Fibroblast of skin of left quadriceps (primary cell): ENCODE data around the gene DUSP28.
"Not testable (repeated sequence)": the region's sequence is repeated elsewhere in the genome, so short reads cannot be mapped to it uniquely, and the experiment has no call there.

Experiments used
- DNase-seq, 2 experiments: peaks; one replicate each; pipeline ENCODE4 v3.0.0-alpha.2; 2013; ENCODE audit warnings: low read depth in 2 of 2

Gene DUSP28

GRCh38 chr2:240560480-240561324 is 545 bp downstream of the DUSP28 start:
- DNase-seq = peak; percentile 94

- DNase-seq = no peak
These were observed 1.3 kb downstream of the DUSP28 start for GRCh38 chr2:240561325-240561971.

DNA sequence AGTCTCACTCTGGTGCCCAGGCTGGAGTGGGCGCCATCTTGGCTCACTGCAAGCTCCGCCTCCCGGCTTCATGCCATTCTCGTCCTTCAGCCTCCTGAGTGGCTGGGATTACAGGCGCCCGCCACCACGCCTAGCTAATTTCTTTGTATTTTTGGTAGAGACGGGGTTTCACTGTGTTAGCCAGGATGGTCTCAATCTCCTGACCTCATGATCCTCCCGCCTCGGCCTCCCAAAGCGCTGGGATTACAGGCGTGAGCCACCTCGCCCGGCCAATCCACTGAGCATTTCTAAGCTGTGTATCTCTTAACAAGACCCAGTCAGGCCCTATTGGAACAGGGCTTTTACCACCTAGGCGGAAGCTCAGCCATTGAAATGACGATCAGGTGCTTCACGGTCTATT is 3.1 kb downstream of the DUSP28 start:
- not testable (repeated sequence) for DNase-seq

- DNase-seq = no peak
These were observed 3.9 kb downstream of the DUSP28 start for GRCh38 chr2:240563951-240564560.

DNA sequence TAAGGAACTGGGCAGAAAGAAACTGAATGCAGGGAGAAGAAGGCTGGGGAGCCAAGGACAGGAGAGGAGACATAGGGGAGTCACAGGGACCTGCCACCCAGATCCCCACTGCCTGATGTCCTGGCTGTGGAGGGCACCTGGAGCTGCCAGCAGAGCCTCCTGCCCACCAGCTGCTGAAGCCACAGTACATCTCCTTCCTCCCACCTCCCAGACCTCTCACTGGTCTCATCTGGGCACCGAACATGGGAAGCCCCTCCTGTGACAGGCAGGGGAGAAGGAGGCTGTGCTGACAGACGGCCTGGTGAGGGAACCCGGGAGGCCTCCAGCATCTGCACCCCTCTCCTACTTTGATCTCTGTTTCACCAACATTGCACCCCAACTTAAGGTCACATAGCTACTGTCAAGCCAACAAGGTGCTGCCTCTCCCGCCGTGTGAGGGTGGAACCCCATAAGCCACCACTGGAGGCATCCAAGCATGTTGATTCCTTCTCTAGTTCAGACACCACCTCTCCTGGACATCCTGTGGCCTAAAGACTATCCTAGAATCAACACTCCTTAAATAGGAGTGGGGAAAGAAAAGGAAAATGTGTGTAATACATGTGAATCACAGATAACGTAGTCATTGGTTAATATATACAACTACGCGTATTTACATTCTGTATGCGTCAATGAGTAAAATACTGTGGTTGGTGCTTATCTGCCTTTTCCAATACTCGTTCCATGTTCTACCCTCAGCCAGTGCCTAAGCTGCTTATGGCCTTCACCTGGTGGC is 4.6 kb downstream of the DUSP28 start:
- no peak for DNase-seq

GRCh38 chr2:240565333-240566202 is 5.4 kb downstream of the DUSP28 start:
- DNase-seq = no peak

DNA sequence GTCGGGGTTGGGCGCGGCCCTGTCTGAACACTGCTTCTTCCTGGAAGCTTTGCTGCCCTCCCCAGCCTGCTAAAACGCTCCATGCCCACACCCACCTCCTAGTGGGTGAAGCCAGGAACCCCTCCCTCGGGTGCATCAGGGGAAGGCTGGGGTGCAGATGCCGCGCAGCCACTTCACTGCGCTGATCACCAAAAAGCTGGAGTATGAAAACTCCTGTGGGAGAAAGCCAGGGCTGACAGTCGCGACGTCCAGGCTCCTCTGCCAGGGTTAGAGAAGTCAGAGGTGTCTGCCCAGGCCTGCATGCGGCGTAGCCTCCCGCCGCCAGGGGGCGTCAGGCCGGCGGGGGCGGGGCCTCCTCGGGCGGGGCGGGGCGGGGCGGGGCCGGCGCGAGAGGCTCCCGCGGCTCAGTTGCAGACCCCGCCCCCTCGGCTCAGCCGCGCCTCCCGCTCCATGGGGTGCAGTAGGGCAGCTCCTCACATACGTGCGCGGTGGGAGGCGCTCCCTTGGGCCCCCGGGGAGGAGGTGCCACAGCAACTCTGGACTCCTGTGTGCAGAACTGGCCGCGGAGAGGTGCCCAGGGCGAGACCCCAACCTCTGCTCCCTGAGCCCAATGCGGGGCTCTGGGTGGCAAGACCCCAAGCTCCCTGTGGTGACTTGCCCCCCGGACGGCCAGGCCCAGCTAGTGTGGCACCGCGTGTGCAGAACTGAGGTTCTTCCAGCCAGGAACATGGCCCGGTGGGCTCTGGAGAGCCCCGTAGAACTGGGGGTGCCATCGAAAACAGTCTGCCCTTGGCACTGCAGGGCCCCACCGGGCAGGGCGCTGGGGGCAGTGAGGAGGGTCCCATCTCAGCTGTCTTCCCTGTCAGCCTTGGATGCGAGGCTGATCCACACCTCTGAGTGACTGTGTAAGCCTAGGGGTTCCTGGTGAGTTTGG is 6.3 kb downstream of the DUSP28 start:
- DNase-seq = peak; percentile 56 to 65

GRCh38 chr2:240567137-240567871 is 7.1 kb downstream of the DUSP28 start:
- no peak for DNase-seq

GRCh38 chr2:240567872-240568677 is 7.9 kb downstream of the DUSP28 start, which contains the start of gene RNPEPL1:
Gene RNPEPL1 (plus strand): TSS chr2:240568484. CDS start chr2:240568587, 103 bp downstream.
- no peak for DNase-seq

- DNase-seq = no peak
These were observed 8.7 kb downstream of the DUSP28 start for GRCh38 chr2:240568678-240569522.

GRCh38 chr2:240569523-240569997 is 9.4 kb downstream of the DUSP28 start:
- no peak for DNase-seq

- DNase-seq = no peak
These were observed 9.9 kb downstream of the DUSP28 start for GRCh38 chr2:240569998-240570530.

DNA sequence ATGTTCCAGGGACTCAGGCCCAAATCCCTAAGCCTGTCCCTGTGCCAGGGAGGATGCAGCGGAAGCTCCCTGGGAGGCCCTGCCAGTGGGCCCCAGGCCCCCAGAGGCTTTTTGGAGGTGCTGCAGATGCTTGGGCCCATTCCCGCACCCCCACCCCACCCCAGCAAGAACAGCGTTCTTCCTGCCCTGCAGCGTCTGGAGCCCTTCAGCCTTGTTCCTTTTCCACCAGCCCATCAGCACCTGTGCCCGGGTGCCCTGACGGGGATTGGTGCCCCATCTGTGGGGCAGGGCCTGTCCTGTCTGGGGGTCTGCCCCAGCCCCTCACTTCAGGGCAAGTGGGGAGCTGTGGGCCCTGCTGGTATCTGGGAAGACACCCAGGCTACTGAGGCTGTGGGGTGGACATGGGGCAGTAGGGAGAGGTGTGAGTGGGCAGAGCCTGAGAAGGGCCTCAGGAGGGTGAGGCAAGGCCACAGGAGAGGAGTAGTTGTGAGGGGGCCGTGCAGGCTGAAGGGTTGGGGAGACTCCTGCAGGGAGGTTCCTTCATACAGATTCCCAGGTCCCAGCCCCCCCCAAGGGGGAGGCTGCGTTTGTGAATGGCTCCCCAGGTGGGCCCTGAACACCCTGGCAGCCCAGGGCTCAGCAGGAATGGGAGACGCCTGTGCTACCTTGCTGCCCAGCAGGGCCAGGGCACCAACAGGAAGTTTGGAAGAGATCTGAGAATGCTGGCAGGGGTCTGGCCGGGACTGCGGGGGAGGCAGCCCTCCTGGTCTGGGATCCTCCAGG is 10.6 kb downstream of the DUSP28 start:
- no peak for DNase-seq

DNA sequence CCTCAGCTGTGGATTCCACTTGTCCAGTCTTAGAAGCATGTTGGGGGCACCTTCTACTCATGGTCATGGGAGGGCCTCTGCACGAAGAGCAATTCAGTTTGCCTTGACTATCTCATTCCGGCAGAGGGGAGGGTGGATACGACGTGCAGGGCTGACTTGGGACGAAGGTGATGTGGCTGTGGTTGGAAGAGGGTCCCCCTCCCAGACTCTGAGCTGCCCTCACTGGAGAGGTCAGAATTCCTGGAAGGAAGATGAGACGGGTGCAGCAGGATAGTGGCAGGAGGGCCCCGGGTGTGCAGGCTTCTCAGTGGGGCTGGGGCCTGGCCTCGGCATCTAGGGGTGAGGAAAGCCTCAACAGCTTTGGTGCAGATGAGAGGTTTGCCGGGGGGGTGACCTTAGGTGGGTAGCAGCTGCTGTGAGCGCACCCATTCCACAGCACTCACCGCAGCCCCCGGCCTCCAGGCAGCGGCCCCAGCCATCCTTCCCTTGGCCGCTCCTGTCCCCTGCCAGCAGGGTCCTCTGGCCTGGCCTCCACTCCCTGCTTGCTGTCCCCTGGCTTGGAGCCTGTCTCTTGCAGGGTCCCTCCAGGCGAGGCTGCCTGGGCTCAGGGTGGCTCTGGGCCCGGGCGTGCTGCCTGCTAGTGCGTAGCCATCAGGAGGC is 11.3 kb downstream of the DUSP28 start:
- DNase-seq = no peak
